Stimulated activated memory B cell treated with anti-CD40 and anti-IgM and Interleukin-4, amounts not matched to agents 10 μg/mL and 1 μg/mL and 100 μg/mL, for 72 hours (primary cell): ENCODE results near the gene DLGAP1.

ENCODE experiments used
- ATAC-seq: fragments of 150-1000 bp; cut with Tn5 transposase; 2 replicates; pipeline ENCODE4 v1.10.0; 2021
- H3K27ac Mint-ChIP-seq: one replicate; pipeline ENCODE4 v1.8.0; 2022; ENCODE audit warnings: mild to moderate bottlenecking, mixed read lengths
- H3K27me3 Mint-ChIP-seq: one replicate; pipeline ENCODE4 v1.8.0; 2022; ENCODE audit warnings: mixed read lengths
- H3K36me3 Mint-ChIP-seq: one replicate; pipeline ENCODE4 v1.8.0; 2022; ENCODE audit warnings: mixed read lengths
- H3K4me1 Mint-ChIP-seq: one replicate; pipeline ENCODE4 v1.8.0; 2022; ENCODE audit warnings: mixed read lengths
- H3K4me3 Mint-ChIP-seq: one replicate; pipeline ENCODE4 v1.8.0; 2022; ENCODE audit warnings: mild to moderate bottlenecking, moderate library complexity, mixed read lengths
- H3K9me3 Mint-ChIP-seq: one replicate; pipeline ENCODE4 v1.8.0; 2022; ENCODE audit warnings: mixed read lengths

Gene DLGAP1

GRCh38 chr18:4248686-4249085, 206.4 kb downstream of the DLGAP1 start:
- no peak overlapping the region for H3K4me3 Mint-ChIP-seq
- H3K27ac Mint-ChIP-seq: no peak overlapping the region
- peaks cover 3% of the 10 kb centered on the region for H3K9me3 Mint-ChIP-seq
- H3K36me3 Mint-ChIP-seq: no peaks in the 10 kb centered on the region
- no peak for ATAC-seq
- no peaks in the 10 kb centered on the region for H3K4me1 Mint-ChIP-seq
- H3K27me3 Mint-ChIP-seq: no peaks in the 10 kb centered on the region

- Mint-ChIP-seq H3K27me3 (no peaks in the 10 kb centered on the region), H3K36me3 (no peaks in the 10 kb centered on the region), H3K4me3 (no peak overlapping the region), H3K4me1 (no peaks in the 10 kb centered on the region), H3K27ac (no peak overlapping the region), H3K9me3 (peaks cover 3% of the 10 kb centered on the region)
- ATAC-seq: no peak
Measured at GRCh38 chr18:4246374-4246773, 208.7 kb downstream of the DLGAP1 start.

GRCh38 chr18:4245456-4245855, 209.7 kb downstream of the DLGAP1 start:
- Mint-ChIP-seq H3K9me3 (peaks cover 3% of the 10 kb centered on the region), H3K36me3 (no peaks in the 10 kb centered on the region)
- ATAC-seq: no peak

GRCh38 chr18:4242431-4243161, 212.5 kb downstream of the DLGAP1 start:
- H3K36me3 Mint-ChIP-seq: no peaks in the 10 kb centered on the region
- no peaks in the 10 kb centered on the region for H3K4me1 Mint-ChIP-seq
- H3K27me3 Mint-ChIP-seq: no peaks in the 10 kb centered on the region
- no peak overlapping the region for H3K27ac Mint-ChIP-seq
- H3K9me3 Mint-ChIP-seq: peaks cover 3% of the 10 kb centered on the region
- no peak for ATAC-seq
- no peak overlapping the region for H3K4me3 Mint-ChIP-seq

More at GRCh38 chr18:4245456-4245855, 209.7 kb downstream of the DLGAP1 start:
- Mint-ChIP-seq H3K4me3 (no peak overlapping the region), H3K27ac (no peak overlapping the region), H3K4me1 (no peaks in the 10 kb centered on the region), H3K27me3 (no peaks in the 10 kb centered on the region)

GRCh38 chr18:4241090-4241617, 214.0 kb downstream of the DLGAP1 start:
- Mint-ChIP-seq H3K36me3 (no peaks in the 10 kb centered on the region), H3K4me1 (no peaks in the 10 kb centered on the region), H3K9me3 (no peaks in the 10 kb centered on the region), H3K27me3 (no peaks in the 10 kb centered on the region), H3K4me3 (no peak overlapping the region), H3K27ac (no peak overlapping the region)
- ATAC-seq: no peak

GRCh38 chr18:4238966-4239365, 216.1 kb downstream of the DLGAP1 start:
- Mint-ChIP-seq H3K27ac (no peak overlapping the region), H3K9me3 (peaks cover 3% of the 10 kb centered on the region), H3K27me3 (no peaks in the 10 kb centered on the region), H3K4me1 (no peaks in the 10 kb centered on the region), H3K4me3 (no peak overlapping the region), H3K36me3 (no peaks in the 10 kb centered on the region)
- ATAC-seq: no peak

GRCh38 chr18:4237664-4238041, 217.5 kb downstream of the DLGAP1 start:
- Mint-ChIP-seq H3K36me3 (no peaks in the 10 kb centered on the region), H3K27ac (no peak overlapping the region), H3K4me3 (no peak overlapping the region), H3K27me3 (no peaks in the 10 kb centered on the region), H3K4me1 (no peaks in the 10 kb centered on the region), H3K9me3 (peaks cover 3% of the 10 kb centered on the region)
- no peak for ATAC-seq

- peaks cover 3% of the 10 kb centered on the region for H3K9me3 Mint-ChIP-seq
- no peaks in the 10 kb centered on the region for H3K27me3 Mint-ChIP-seq
- no peaks in the 10 kb centered on the region for H3K36me3 Mint-ChIP-seq
- H3K4me1 Mint-ChIP-seq: no peaks in the 10 kb centered on the region
- no peak overlapping the region for H3K4me3 Mint-ChIP-seq
- no peak overlapping the region for H3K27ac Mint-ChIP-seq
- no peak for ATAC-seq
Measured at GRCh38 chr18:4236940-4237663, 218.0 kb downstream of the DLGAP1 start.

GRCh38 chr18:4233468-4233867, 221.6 kb downstream of the DLGAP1 start:
- Mint-ChIP-seq H3K4me1 (no peaks in the 10 kb centered on the region), H3K27ac (no peak overlapping the region), H3K36me3 (no peaks in the 10 kb centered on the region), H3K4me3 (no peak overlapping the region), H3K27me3 (no peaks in the 10 kb centered on the region), H3K9me3 (peaks cover 9% of the 10 kb centered on the region)
- ATAC-seq: no peak

- Mint-ChIP-seq H3K36me3 (no peaks in the 10 kb centered on the region), H3K4me1 (no peaks in the 10 kb centered on the region), H3K9me3 (peaks cover 9% of the 10 kb centered on the region), H3K27ac (no peak overlapping the region), H3K27me3 (no peaks in the 10 kb centered on the region), H3K4me3 (no peak overlapping the region)
- ATAC-seq: no peak
Measured at GRCh38 chr18:4232656-4233055, 222.5 kb downstream of the DLGAP1 start.

- Mint-ChIP-seq H3K27me3 (no peaks in the 10 kb centered on the region), H3K4me1 (no peaks in the 10 kb centered on the region), H3K27ac (no peak overlapping the region)
Measured at GRCh38 chr18:4231260-4231659, 223.8 kb downstream of the DLGAP1 start.

GRCh38 chr18:4230450-4231168, 224.5 kb downstream of the DLGAP1 start:
- Mint-ChIP-seq H3K36me3 (no peaks in the 10 kb centered on the region), H3K4me1 (no peaks in the 10 kb centered on the region), H3K9me3 (peaks cover 12% of the 10 kb centered on the region), H3K27ac (no peak overlapping the region), H3K27me3 (no peaks in the 10 kb centered on the region), H3K4me3 (no peak overlapping the region)
- no peak for ATAC-seq

More at GRCh38 chr18:4231260-4231659, 223.8 kb downstream of the DLGAP1 start:
- Mint-ChIP-seq H3K9me3 (peaks cover 12% of the 10 kb centered on the region), H3K4me3 (no peak overlapping the region), H3K36me3 (no peaks in the 10 kb centered on the region)
- ATAC-seq: no peak

GRCh38 chr18:4224031-4224704, 230.9 kb downstream of the DLGAP1 start:
- H3K4me3 Mint-ChIP-seq: no peak overlapping the region
- no peaks in the 10 kb centered on the region for H3K36me3 Mint-ChIP-seq
- H3K27ac Mint-ChIP-seq: no peak overlapping the region
- no peaks in the 10 kb centered on the region for H3K4me1 Mint-ChIP-seq
- ATAC-seq: no peak
- no peaks in the 10 kb centered on the region for H3K27me3 Mint-ChIP-seq
- peaks cover 3% of the 10 kb centered on the region for H3K9me3 Mint-ChIP-seq

GRCh38 chr18:4211111-4211837, 243.8 kb downstream of the DLGAP1 start:
- Mint-ChIP-seq H3K27me3 (no peaks in the 10 kb centered on the region), H3K4me1 (no peaks in the 10 kb centered on the region), H3K4me3 (no peak overlapping the region), H3K9me3 (peaks cover 11% of the 10 kb centered on the region), H3K36me3 (no peaks in the 10 kb centered on the region), H3K27ac (no peak overlapping the region)
- no peak for ATAC-seq
